HepG2 (cell line): ENCODE data around the gene PMVK. TPM values are rescaled to one million over a fixed set of nuclear protein-coding genes. Genes with fewer than 3 reads are reported as not detected.

Experiments
- ATRX ChIP-seq: sonication (generic); formaldehyde crosslinking; IDR thresholded peaks from 2 replicates; pipeline ENCODE4 v1.4.0; 2020; ENCODE audit warnings: missing genetic modification reagents, borderline replicate concordance
- CBX5 ChIP-seq: sonication (generic); formaldehyde crosslinking; IDR thresholded peaks from 2 replicates; pipeline ENCODE4 v1.4.0; 2020; ENCODE audit warnings: missing genetic modification reagents, borderline replicate concordance
- ELF4 ChIP-seq: sonication (generic); formaldehyde crosslinking; IDR thresholded peaks from 2 replicates; pipeline ENCODE4 v1.5.0; 2020; ENCODE audit warnings: missing genetic modification reagents, mild to moderate bottlenecking, moderate library complexity, borderline replicate concordance
- GTF2F1 ChIP-seq: fragments of 150-350 bp; IDR thresholded peaks from 2 replicates; pipeline ENCODE4 v1.6.1; 2014; ENCODE audit warnings: low read length
- HNRNPLL ChIP-seq: fragments of 200-400 bp; formaldehyde crosslinking; IDR thresholded peaks from 2 replicates; pipeline ENCODE4 v1.6.1; 2017; ENCODE audit warnings: mild to moderate bottlenecking, low read depth, low read length; ENCODE audit not compliant: poor library complexity, severe bottlenecking
- MEF2D ChIP-seq: sonication (generic); formaldehyde crosslinking; IDR thresholded peaks from 2 replicates; pipeline ENCODE4 v1.5.1; 2020; ENCODE audit warnings: mild to moderate bottlenecking, missing genetic modification reagents
- NR3C1 ChIP-seq: sonication (generic); formaldehyde crosslinking; IDR thresholded peaks from 2 replicates; pipeline ENCODE4 v1.4.0; 2020; ENCODE audit warnings: missing genetic modification reagents
- RBFOX2 ChIP-seq: fragments of 200-400 bp; formaldehyde crosslinking; IDR thresholded peaks from 2 replicates; pipeline ENCODE4 v1.6.1; 2017; ENCODE audit warnings: low read depth, mild to moderate bottlenecking, low read length
- TAF1 ChIP-seq: sonication (generic); formaldehyde crosslinking; IDR thresholded peaks from 2 replicates; pipeline ENCODE4 v1.4.0; 2020; ENCODE audit warnings: missing genetic modification reagents
- ZNF121 ChIP-seq: sonication (generic); formaldehyde crosslinking; IDR thresholded peaks from 2 replicates; pipeline ENCODE4 v1.5.0; 2020; ENCODE audit warnings: mild to moderate bottlenecking, missing genetic modification reagents
- ZNF136 ChIP-seq: sonication (generic); formaldehyde crosslinking; IDR thresholded peaks from 2 replicates; pipeline ENCODE4 v1.8.1; 2022; ENCODE audit warnings: low read depth, mild to moderate bottlenecking, moderate library complexity, missing genetic modification reagents
- ZNF282 ChIP-seq: fragments of 450-650 bp; IDR thresholded peaks from 2 replicates; pipeline ENCODE4 v1.6.1; 2018; ENCODE audit not compliant: partially characterized antibody
- ZNF350 ChIP-seq: sonication (generic); formaldehyde crosslinking; IDR thresholded peaks from 2 replicates; pipeline ENCODE4 v1.4.0; 2020; ENCODE audit warnings: mild to moderate bottlenecking, low read depth, missing genetic modification reagents, borderline replicate concordance
- ZNF383 ChIP-seq: sonication (generic); formaldehyde crosslinking; IDR thresholded peaks from 2 replicates; pipeline ENCODE4 v1.4.0; 2020; ENCODE audit warnings: missing genetic modification reagents, mild to moderate bottlenecking, borderline replicate concordance
- ZNF460 ChIP-seq: sonication (generic); formaldehyde crosslinking; IDR thresholded peaks from 2 replicates; pipeline ENCODE4 v1.5.1; 2020; ENCODE audit warnings: missing genetic modification reagents, mild to moderate bottlenecking, borderline replicate concordance
- ZNF501 ChIP-seq: sonication (generic); formaldehyde crosslinking; IDR thresholded peaks from 2 replicates; pipeline ENCODE4 v1.5.1; 2020; ENCODE audit warnings: mild to moderate bottlenecking, moderate library complexity, missing genetic modification reagents
- ZNF510 ChIP-seq: sonication (generic); formaldehyde crosslinking; IDR thresholded peaks from 2 replicates; pipeline ENCODE4 v1.4.0; 2020; ENCODE audit warnings: low read depth, mild to moderate bottlenecking, missing genetic modification reagents
- ZNF605 ChIP-seq: sonication (generic); formaldehyde crosslinking; IDR thresholded peaks from 2 replicates; pipeline ENCODE4 v1.8.0; 2022; ENCODE audit warnings: mild to moderate bottlenecking, missing genetic modification reagents
- ZSCAN22 ChIP-seq: sonication (generic); formaldehyde crosslinking; IDR thresholded peaks from 2 replicates; pipeline ENCODE4 v1.4.0; 2020; ENCODE audit warnings: mild to moderate bottlenecking, missing genetic modification reagents
- polyA plus RNA-seq, 8 experiments: library from polyadenylated mRNA; depleted of rRNA in 3 of 8; stranded (reverse) in 7 of 8; unstranded in 1 of 8; fragments of >200 nt; fragmentation: Illumina TruSeq in 4 of 8; extraction: Trizol in 4 of 8; gene quantifications; 2 replicates each; pipeline versions ENCODE4 v1.2.1 to v1.2.3, GENCODE V29; 2011 to 2016; ENCODE audit warnings: low read depth in 4 of 8, missing spikeins in 1 of 8, mixed read lengths in 1 of 8; ENCODE audit not compliant: insufficient read depth in 1 of 8
- total RNA-seq, 5 experiments: library from RNA; depleted of rRNA; stranded (reverse); fragments of >200 nt; fragmentation: Illumina TruSeq; extraction: Trizol; gene quantifications; 2 replicates each; pipeline ENCODE4 v1.2.3, GENCODE V29; 2016; ENCODE audit warnings: low read depth in 1 of 5
- TF ChIP-seq, protein P1 (sequence below): sonication (generic); formaldehyde crosslinking; IDR thresholded peaks from 2 replicates; pipeline ENCODE4 v1.8.0; 2022; ENCODE audit warnings: missing genetic modification reagents, mild to moderate bottlenecking, borderline replicate concordance
- TF ChIP-seq, protein P2 (sequence below): sonication (generic); formaldehyde crosslinking; IDR thresholded peaks from 2 replicates; pipeline ENCODE4 v1.4.0; 2020; ENCODE audit warnings: mild to moderate bottlenecking, missing genetic modification reagents, borderline replicate concordance
- TF ChIP-seq, protein P3 (sequence below): sonication (generic); formaldehyde crosslinking; IDR thresholded peaks from 2 replicates; pipeline ENCODE4 v1.4.0; 2020; ENCODE audit warnings: missing genetic modification reagents, mild to moderate bottlenecking, borderline replicate concordance

PMVK gene
- total and polyA plus RNA-seq, 2 of the 13 experiments (the other 11 are each of a cell fraction or from before 2014, with no cell fraction given), result 3.9 to 12.6 TPM

DNA sequence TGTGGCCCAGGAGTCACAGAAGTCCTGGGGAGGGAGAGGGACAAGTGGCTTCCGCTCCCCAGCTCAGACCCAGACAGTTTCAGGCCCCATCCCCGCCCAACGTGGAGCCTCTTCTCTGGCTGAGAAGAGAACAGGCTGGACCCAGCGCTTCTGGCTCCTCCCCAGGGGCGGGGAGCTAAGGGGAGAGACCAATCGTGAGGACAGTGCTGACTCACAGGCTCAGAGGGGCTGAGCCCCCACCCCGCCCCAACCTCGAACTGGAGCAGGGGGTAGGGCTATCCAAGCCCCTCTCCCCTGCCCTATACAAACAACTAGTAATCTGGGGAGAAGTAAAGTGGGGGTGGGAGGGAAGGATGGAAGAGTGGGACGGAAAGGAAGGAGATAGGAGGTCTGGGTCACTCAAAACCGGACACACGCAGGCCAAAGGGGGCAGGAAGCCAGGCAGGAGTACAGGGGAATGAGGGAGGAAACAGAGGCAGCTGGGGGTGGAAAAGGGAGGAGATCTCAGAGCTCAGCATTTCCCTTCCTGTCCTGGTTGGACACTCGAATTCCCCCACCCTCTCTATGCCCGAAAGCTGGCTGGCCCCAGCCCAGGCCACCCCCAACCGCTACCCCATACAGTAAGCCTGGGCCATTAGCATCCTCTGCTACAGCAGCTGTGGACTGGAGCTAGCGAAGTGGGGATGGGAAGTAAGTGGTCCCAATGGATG lies 34.3 kb upstream of the PMVK start, which contains the start of gene SHC1 (continued):
- TF ChIP-seq ELF4 (CRISPR knock-in tag), result no peak
- TF ChIP-seq, protein P1, sequence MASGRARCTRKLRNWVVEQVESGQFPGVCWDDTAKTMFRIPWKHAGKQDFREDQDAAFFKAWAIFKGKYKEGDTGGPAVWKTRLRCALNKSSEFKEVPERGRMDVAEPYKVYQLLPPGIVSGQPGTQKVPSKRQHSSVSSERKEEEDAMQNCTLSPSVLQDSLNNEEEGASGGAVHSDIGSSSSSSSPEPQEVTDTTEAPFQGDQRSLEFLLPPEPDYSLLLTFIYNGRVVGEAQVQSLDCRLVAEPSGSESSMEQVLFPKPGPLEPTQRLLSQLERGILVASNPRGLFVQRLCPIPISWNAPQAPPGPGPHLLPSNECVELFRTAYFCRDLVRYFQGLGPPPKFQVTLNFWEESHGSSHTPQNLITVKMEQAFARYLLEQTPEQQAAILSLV (CRISPR knock-in tag), result no peak
- no peak for TF ChIP-seq NR3C1
- TF ChIP-seq GTF2F1, result no peak
- no peak for TF ChIP-seq ZSCAN22 (CRISPR knock-in tag)
- TF ChIP-seq ZNF383 (CRISPR knock-in tag), result no peak
- TF ChIP-seq TAF1 (CRISPR knock-in tag), result peak; percentile 66; the same call in 1 of the 2 replicates
- TF ChIP-seq ZNF605 (CRISPR knock-in tag), result no peak
- TF ChIP-seq, protein P2, sequence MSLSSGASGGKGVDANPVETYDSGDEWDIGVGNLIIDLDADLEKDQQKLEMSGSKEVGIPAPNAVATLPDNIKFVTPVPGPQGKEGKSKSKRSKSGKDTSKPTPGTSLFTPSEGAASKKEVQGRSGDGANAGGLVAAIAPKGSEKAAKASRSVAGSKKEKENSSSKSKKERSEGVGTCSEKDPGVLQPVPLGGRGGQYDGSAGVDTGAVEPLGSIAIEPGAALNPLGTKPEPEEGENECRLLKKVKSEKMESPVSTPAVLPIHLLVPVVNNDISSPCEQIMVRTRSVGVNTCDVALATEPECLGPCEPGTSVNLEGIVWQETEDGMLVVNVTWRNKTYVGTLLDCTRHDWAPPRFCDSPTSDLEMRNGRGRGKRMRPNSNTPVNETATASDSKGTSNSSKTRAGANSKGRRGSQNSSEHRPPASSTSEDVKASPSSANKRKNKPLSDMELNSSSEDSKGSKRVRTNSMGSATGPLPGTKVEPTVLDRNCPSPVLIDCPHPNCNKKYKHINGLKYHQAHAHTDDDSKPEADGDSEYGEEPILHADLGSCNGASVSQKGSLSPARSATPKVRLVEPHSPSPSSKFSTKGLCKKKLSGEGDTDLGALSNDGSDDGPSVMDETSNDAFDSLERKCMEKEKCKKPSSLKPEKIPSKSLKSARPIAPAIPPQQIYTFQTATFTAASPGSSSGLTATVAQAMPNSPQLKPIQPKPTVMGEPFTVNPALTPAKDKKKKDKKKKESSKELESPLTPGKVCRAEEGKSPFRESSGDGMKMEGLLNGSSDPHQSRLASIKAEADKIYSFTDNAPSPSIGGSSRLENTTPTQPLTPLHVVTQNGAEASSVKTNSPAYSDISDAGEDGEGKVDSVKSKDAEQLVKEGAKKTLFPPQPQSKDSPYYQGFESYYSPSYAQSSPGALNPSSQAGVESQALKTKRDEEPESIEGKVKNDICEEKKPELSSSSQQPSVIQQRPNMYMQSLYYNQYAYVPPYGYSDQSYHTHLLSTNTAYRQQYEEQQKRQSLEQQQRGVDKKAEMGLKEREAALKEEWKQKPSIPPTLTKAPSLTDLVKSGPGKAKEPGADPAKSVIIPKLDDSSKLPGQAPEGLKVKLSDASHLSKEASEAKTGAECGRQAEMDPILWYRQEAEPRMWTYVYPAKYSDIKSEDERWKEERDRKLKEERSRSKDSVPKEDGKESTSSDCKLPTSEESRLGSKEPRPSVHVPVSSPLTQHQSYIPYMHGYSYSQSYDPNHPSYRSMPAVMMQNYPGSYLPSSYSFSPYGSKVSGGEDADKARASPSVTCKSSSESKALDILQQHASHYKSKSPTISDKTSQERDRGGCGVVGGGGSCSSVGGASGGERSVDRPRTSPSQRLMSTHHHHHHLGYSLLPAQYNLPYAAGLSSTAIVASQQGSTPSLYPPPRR (CRISPR knock-in tag), result 0 out of 2 replicates have a peak, but pooled peaks have one; percentile 40
- TF ChIP-seq ZNF136 (CRISPR knock-in tag), result no peak
- TF ChIP-seq MEF2D (CRISPR knock-in tag), result no peak
- TF ChIP-seq ZNF460, result no peak
- no peak for TF ChIP-seq CBX5 (CRISPR knock-in tag)
- TF ChIP-seq ZNF510 (CRISPR knock-in tag), result no peak
- TF ChIP-seq ZNF282, result no peak
- peak; percentile 36; the same call in 1 of the 2 replicates for TF ChIP-seq RBFOX2
- TF ChIP-seq, protein P3, sequence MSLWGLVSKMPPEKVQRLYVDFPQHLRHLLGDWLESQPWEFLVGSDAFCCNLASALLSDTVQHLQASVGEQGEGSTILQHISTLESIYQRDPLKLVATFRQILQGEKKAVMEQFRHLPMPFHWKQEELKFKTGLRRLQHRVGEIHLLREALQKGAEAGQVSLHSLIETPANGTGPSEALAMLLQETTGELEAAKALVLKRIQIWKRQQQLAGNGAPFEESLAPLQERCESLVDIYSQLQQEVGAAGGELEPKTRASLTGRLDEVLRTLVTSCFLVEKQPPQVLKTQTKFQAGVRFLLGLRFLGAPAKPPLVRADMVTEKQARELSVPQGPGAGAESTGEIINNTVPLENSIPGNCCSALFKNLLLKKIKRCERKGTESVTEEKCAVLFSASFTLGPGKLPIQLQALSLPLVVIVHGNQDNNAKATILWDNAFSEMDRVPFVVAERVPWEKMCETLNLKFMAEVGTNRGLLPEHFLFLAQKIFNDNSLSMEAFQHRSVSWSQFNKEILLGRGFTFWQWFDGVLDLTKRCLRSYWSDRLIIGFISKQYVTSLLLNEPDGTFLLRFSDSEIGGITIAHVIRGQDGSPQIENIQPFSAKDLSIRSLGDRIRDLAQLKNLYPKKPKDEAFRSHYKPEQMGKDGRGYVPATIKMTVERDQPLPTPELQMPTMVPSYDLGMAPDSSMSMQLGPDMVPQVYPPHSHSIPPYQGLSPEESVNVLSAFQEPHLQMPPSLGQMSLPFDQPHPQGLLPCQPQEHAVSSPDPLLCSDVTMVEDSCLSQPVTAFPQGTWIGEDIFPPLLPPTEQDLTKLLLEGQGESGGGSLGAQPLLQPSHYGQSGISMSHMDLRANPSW, result no peak
- TF ChIP-seq ZNF350 (CRISPR knock-in tag), result peak; percentile 17; the same call in 1 of the 2 replicates
- TF ChIP-seq ZNF501, result peak; percentile 74
- no peak for TF ChIP-seq HNRNPLL
- TF ChIP-seq ATRX, result no peak
- TF ChIP-seq ZNF121 (CRISPR knock-in tag), result no peak
